Suprapubic skin (tissue), 4 donors: ENCODE results near the gene BTBD6.

Source experiments
- EP300 ChIP-seq: sonication (generic); formaldehyde crosslinking; IDR thresholded peaks from one replicate; pipeline ENCODE4 v1.6.1; 2017; ENCODE audit warnings: antibody characterized with exemption
- POLR2AphosphoS5 ChIP-seq, 3 donors: sonication (generic); formaldehyde crosslinking; IDR thresholded peaks; one replicate each; pipeline ENCODE4 v1.6.1; 2017; ENCODE audit warnings: antibody characterized with exemption in 3 of 3
- TF ChIP-seq, protein P1 (sequence below), 2 donors: fragments of 200-600 bp in 1 of 2; fragments of 450-650 bp in 1 of 2; sonication (generic) in 1 of 2; IDR thresholded peaks; one replicate each; pipeline ENCODE4 v1.5.1; 2016 to 2019; ENCODE audit warnings: antibody characterized with exemption in 2 of 2, mild to moderate bottlenecking in 1 of 2, moderate library complexity in 1 of 2

DNA sequence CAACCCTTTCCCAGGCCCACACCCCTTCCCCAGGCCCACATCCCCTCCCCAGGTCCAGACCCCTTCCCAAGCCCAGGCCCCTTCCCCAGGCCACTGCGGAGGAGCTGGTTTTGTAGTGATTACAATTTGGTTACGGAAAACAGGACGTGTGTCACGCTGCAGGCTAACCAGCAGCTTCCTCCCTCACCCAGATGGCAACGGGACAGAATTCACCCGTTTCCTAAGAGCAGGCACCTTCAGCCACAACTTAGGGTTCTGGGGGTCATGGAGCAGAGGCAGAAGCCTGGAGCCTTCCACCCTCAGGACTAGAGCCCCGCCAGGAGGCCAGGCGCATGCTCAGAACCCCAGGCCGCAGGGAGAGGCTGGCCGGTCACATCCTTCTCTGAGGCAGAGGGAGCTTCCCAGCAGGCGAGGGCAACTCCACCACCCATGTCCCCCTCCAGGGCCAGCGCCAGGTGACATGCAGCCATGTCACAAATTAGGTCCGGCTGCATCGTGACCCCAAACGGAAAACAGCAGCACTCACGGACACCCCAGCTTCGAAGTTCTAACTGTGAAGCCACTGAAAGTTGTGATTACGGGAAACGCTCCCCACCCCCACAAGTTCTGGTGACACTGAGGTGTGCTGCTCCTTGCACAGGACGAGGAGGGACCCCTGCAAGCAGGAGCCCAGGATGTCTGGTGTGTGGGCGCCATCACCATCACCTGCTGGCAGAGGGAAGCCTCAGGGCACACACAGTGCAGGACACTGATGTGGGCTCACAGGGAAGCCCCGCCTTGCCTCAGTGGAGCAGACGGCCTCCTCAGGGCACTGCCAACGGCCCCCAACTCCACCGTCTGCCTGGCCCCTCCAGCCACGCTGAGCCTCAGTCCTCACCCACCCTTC is 44.7 kb downstream of the BTBD6 start:
- TF ChIP-seq, protein P1, sequence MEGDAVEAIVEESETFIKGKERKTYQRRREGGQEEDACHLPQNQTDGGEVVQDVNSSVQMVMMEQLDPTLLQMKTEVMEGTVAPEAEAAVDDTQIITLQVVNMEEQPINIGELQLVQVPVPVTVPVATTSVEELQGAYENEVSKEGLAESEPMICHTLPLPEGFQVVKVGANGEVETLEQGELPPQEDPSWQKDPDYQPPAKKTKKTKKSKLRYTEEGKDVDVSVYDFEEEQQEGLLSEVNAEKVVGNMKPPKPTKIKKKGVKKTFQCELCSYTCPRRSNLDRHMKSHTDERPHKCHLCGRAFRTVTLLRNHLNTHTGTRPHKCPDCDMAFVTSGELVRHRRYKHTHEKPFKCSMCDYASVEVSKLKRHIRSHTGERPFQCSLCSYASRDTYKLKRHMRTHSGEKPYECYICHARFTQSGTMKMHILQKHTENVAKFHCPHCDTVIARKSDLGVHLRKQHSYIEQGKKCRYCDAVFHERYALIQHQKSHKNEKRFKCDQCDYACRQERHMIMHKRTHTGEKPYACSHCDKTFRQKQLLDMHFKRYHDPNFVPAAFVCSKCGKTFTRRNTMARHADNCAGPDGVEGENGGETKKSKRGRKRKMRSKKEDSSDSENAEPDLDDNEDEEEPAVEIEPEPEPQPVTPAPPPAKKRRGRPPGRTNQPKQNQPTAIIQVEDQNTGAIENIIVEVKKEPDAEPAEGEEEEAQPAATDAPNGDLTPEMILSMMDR (IDR thresholded peaks at IDR 0.05): no peak
- TF ChIP-seq POLR2AphosphoS5 (IDR thresholded peaks at IDR 0.05) (no peak), EP300 (no peak)
